Measurements from ENCODE around the gene EGLN2. TPM values are rescaled to one million over a fixed set of nuclear protein-coding genes. Genes with fewer than 3 reads are reported as not detected.
"Not testable (repeated sequence)": the region's sequence is repeated elsewhere in the genome, so short reads cannot be mapped to it uniquely, and the experiment has no call there.

The EGLN2 gene
- total RNA-seq, 1 donor from 2014 or later = 146 TPM

DNA sequence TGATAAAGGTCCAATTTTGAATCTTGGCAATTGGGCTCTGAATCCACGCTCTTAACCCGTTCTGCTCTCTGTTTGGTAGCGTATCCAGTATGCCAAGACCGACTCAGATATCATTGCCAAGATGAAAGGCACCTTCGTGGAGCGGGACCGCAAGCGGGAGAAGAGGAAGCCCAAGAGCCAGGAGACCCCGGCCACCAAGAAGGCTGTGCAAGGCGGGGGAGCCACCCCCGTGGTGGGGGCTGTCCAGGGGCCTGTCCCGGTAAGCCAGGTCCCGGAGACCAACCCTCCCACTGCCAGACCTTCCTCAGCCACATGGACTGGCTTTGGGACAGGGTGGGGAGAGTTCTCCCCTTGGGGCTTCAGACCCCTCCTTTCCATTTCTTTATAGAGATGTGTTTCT lies 39.6 kb upstream of the EGLN2 start:
- H3K9me3 Mint-ChIP-seq (ENCODE audit: unreplicated experiment) = no peaks in the 10 kb centered on the region
- DNase-seq (ENCODE audit: low spot score) = no peak
- H3K4me3 Mint-ChIP-seq (ENCODE audit: unreplicated experiment) = no peak overlapping the region
- H3K27me3 Mint-ChIP-seq (ENCODE audit: unreplicated experiment) = peaks cover 15% of the 10 kb centered on the region
- peaks cover 66% of the 10 kb centered on the region for H3K4me1 Mint-ChIP-seq (ENCODE audit: unreplicated experiment)
- TF ChIP-seq, protein P1, sequence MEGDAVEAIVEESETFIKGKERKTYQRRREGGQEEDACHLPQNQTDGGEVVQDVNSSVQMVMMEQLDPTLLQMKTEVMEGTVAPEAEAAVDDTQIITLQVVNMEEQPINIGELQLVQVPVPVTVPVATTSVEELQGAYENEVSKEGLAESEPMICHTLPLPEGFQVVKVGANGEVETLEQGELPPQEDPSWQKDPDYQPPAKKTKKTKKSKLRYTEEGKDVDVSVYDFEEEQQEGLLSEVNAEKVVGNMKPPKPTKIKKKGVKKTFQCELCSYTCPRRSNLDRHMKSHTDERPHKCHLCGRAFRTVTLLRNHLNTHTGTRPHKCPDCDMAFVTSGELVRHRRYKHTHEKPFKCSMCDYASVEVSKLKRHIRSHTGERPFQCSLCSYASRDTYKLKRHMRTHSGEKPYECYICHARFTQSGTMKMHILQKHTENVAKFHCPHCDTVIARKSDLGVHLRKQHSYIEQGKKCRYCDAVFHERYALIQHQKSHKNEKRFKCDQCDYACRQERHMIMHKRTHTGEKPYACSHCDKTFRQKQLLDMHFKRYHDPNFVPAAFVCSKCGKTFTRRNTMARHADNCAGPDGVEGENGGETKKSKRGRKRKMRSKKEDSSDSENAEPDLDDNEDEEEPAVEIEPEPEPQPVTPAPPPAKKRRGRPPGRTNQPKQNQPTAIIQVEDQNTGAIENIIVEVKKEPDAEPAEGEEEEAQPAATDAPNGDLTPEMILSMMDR (IDR thresholded peaks at IDR 0.05; ENCODE audit: unreplicated experiment) = no peak
- H3K36me3 Mint-ChIP-seq (ENCODE audit: low read depth, unreplicated experiment) = peaks cover 53% of the 10 kb centered on the region
- H3K27ac Mint-ChIP-seq (ENCODE audit: unreplicated experiment) = no peak overlapping the region

DNA sequence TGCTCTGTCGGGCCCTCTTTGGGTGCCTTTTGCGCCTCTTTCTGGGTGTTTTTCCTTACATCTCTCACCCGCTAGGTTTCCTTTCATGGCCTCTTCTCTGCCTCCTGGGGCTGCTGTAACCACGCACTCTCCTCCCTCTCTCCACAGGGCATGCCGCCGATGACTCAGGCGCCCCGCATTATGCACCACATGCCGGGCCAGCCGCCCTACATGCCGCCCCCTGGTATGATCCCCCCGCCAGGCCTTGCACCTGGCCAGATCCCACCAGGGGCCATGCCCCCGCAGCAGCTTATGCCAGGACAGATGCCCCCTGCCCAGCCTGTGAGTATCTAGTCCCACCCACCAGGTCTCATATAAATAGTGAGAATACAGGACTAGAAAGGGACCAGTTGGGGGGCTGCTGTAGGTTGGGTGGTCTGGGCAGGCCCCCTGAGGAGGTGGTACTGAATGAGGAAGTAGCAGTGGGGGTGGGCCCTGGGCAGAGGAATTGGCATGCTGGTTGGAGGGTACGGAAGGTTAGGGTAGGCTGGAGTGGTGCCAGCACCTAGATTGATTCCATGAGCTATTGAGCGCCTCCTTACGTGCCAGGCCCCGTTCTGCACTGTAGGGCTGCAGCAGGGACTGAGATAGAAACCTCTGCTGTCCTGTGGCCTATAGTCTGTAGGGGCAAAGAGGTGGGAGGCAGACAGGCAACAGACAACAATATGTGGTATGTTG lies 36.1 kb upstream of the EGLN2 start:
- Mint-ChIP-seq H3K4me1 (ENCODE audit: unreplicated experiment) (peaks cover 50% of the 10 kb centered on the region), H3K27me3 (ENCODE audit: unreplicated experiment) (peaks cover 17% of the 10 kb centered on the region), H3K4me3 (ENCODE audit: unreplicated experiment) (peak overlapping the region; percentile 23), H3K36me3 (ENCODE audit: low read depth, unreplicated experiment) (peaks cover 51% of the 10 kb centered on the region), H3K9me3 (ENCODE audit: unreplicated experiment) (no peaks in the 10 kb centered on the region), H3K27ac (ENCODE audit: unreplicated experiment) (peak overlapping the region; percentile 99)
- TF ChIP-seq, protein P1 (IDR thresholded peaks at IDR 0.05; ENCODE audit: unreplicated experiment) = no peak
- DNase-seq (ENCODE audit: low spot score) = no peak

DNA sequence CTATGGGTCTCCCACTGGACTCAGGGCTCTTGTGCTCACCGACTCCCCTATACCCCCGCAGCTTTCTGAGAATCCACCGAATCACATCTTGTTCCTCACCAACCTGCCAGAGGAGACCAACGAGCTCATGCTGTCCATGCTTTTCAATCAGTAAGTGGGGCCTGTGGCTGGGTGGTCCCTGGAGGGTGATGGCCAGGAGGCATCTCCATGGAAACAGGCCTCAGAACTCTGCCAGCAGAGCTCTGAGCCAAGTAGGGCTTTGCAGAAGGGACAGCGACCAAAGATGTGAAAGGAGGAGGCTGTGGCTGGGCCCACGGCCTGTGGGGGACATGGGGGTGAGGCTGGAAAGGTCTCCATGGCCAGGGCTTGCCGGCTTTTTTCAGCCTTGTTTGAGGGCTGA lies 35.5 kb upstream of the EGLN2 start:
- peaks cover 17% of the 10 kb centered on the region for H3K27me3 Mint-ChIP-seq (ENCODE audit: unreplicated experiment)
- peaks cover 44% of the 10 kb centered on the region for H3K4me1 Mint-ChIP-seq (ENCODE audit: unreplicated experiment)
- DNase-seq (ENCODE audit: low spot score) = no peak
- no peak overlapping the region for H3K4me3 Mint-ChIP-seq (ENCODE audit: unreplicated experiment)
- peaks cover 47% of the 10 kb centered on the region for H3K36me3 Mint-ChIP-seq (ENCODE audit: low read depth, unreplicated experiment)
- TF ChIP-seq, protein P1 (IDR thresholded peaks at IDR 0.05; ENCODE audit: unreplicated experiment) = no peak
- no peaks in the 10 kb centered on the region for H3K9me3 Mint-ChIP-seq (ENCODE audit: unreplicated experiment)
- peak overlapping the region; percentile 59 for H3K27ac Mint-ChIP-seq (ENCODE audit: unreplicated experiment)

DNA sequence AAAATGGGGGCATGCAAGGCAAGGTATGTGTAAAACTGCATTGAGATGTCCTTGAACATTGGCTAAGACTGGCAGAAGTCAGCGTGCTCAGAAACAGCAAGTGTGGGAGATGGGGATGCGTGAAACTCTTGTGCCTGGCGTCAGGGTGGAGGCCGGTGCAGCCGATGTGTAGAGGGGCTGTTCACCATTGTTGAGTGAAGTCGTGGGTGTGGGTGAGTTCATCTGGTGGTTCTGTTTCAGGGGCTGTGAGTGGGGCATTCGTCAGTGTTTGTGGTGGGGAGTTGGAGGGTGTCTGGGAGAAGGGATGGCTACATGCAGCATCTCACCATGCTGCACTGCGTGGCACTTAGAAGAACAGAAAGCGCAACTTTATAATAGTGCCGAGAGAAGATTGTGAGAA lies 35.0 kb upstream of the EGLN2 start:
- peak overlapping the region; percentile 3 for H3K4me3 Mint-ChIP-seq (ENCODE audit: unreplicated experiment)
- H3K27me3 Mint-ChIP-seq (ENCODE audit: unreplicated experiment) = peaks cover 17% of the 10 kb centered on the region
- no peaks in the 10 kb centered on the region for H3K9me3 Mint-ChIP-seq (ENCODE audit: unreplicated experiment)
- H3K4me1 Mint-ChIP-seq (ENCODE audit: unreplicated experiment) = peaks cover 43% of the 10 kb centered on the region
- DNase-seq (ENCODE audit: low spot score) = no peak
- H3K27ac Mint-ChIP-seq (ENCODE audit: unreplicated experiment) = peak overlapping the region; percentile 19
- peaks cover 47% of the 10 kb centered on the region for H3K36me3 Mint-ChIP-seq (ENCODE audit: low read depth, unreplicated experiment)
- TF ChIP-seq, protein P1 (IDR thresholded peaks at IDR 0.05; ENCODE audit: unreplicated experiment) = no peak

DNA sequence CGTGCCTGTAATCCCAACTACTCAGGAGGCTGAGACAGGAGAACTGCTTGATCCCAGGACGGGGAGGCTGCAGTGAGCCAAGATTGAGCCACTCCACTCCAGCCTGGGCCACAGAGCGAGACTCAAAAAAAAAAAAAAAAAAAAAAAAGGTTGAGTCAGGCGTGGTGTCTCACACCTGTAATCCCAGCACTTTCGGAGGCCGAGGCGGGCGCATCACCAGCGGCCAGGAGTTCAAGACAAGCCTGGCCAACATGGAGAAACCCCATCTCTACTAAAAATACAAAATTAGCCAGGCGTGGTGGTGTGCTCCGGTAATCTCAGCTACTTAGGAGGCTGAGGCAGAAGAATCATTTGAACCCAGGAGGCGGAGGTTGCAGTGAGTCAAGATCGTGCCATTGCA lies 32.6 kb upstream of the EGLN2 start:
- H3K9me3 Mint-ChIP-seq (ENCODE audit: unreplicated experiment); H3K27ac Mint-ChIP-seq (ENCODE audit: unreplicated experiment); H3K4me3 Mint-ChIP-seq (ENCODE audit: unreplicated experiment); DNase-seq (ENCODE audit: low spot score): not testable (repeated sequence)
- peaks cover 43% of the 10 kb centered on the region for H3K36me3 Mint-ChIP-seq (ENCODE audit: low read depth, unreplicated experiment)
- peaks cover 30% of the 10 kb centered on the region for H3K4me1 Mint-ChIP-seq (ENCODE audit: unreplicated experiment)
- H3K27me3 Mint-ChIP-seq (ENCODE audit: unreplicated experiment) = peaks cover 15% of the 10 kb centered on the region
